H7 (cell line): ENCODE results near the gene SBK1. TPM values are rescaled to one million over a fixed set of nuclear protein-coding genes. Genes with fewer than 3 reads are reported as not detected.

Experiments used
- DNase-seq: peaks from one replicate; pipeline ENCODE4 v3.0.0; 2012
- H3K27me3 ChIP-seq: 2 replicates; pipeline ENCODE4 v1.6.0; 2011; ENCODE audit warnings: mild to moderate bottlenecking, low read length; ENCODE audit not compliant: control insufficient read depth, insufficient read depth
- H3K36me3 ChIP-seq: replicated peaks from 2 replicates; pipeline ENCODE4 v1.5.1; 2011; ENCODE audit warnings: low read length; ENCODE audit not compliant: control insufficient read depth, insufficient read depth
- H3K4me3 ChIP-seq: 2 replicates; pipeline ENCODE4 v1.5.1; 2011; ENCODE audit warnings: low read depth, mild to moderate bottlenecking, control low read depth, low read length, moderate library complexity; ENCODE audit not compliant: insufficient read depth
- total RNA-seq: library from RNA; depleted of rRNA; stranded (reverse); fragments of >200 nt; shearing (Covaris generic); gene quantifications from 2 replicates; pipeline ENCODE4 v1.2.3, GENCODE V29; 2014

Gene SBK1
- total RNA-seq, 1 experiment from 2014 or later, result 23.6 TPM

DNA sequence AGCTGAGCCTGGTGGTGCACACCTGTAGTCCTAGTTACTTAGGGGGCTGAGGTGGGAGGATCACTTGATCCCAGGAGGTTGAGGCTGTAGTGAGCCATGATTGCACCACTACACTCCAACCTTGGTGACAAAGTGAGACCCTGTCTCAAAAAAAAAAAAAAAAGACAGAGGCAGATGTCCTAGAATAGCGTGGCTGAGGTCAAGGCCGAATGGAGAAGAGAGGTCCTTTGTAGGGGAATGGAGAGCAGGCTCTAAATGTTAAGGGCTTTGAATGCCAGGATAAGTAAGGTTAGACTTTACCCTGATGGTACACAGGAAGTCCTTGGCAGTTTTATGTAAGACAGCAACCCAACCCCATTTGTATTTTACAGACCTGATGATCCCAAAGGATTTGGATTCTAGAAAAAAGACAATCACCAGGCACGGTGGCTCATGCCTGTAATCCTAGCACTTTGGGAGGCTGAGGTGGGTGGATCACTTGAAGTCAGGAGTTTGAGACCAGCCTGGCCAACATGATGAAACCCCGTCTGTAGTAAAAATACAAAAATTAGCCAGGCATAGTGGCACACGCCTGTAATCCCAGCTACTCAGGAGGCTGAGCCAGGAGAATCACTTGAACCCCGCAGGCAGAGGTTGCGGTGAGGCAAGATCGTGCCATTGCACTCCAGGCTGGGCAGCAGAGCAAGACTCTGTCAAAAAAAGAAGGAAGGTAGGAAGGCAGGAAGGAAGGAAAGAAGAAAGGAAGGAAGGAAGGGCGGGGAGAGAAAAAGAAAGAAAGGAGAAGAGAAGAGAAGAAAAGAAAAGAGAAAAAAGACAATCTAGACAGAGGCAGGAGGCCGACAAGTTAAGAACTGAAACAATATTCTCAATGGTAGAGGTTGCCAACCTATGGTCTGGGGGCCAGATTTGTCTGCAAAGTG lies 2.1 kb upstream of the SBK1 start:
- H3K27me3 ChIP-seq, result no peaks in the 10 kb centered on the region
- peaks cover 7% of the 10 kb centered on the region for H3K36me3 ChIP-seq
- H3K4me3 ChIP-seq, result peak overlapping the region; percentile 21
- no peak for DNase-seq

DNA sequence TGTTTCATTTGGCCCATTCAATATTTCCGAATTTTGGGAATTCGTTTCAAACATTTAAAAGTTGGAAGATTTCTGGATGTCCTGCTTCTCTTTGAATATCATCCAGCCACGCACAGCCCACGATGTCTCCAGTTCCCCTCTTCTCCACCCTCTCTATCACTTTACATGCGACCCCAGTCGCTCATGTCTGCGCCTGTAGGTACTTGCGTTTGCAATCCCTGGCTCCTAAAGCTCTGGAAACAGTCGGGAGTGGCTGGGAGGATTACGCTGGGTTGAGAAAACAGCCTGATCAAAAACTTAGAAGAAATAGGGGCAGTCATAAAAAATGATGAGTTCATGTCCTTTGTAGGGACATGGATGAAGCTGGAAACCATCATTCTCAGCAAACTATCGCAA lies 1.5 kb upstream of the SBK1 start:
- H3K4me3 ChIP-seq, result peak overlapping the region; percentile 21
- no peak for DNase-seq
- peaks cover 7% of the 10 kb centered on the region for H3K36me3 ChIP-seq
- no peaks in the 10 kb centered on the region for H3K27me3 ChIP-seq

DNA sequence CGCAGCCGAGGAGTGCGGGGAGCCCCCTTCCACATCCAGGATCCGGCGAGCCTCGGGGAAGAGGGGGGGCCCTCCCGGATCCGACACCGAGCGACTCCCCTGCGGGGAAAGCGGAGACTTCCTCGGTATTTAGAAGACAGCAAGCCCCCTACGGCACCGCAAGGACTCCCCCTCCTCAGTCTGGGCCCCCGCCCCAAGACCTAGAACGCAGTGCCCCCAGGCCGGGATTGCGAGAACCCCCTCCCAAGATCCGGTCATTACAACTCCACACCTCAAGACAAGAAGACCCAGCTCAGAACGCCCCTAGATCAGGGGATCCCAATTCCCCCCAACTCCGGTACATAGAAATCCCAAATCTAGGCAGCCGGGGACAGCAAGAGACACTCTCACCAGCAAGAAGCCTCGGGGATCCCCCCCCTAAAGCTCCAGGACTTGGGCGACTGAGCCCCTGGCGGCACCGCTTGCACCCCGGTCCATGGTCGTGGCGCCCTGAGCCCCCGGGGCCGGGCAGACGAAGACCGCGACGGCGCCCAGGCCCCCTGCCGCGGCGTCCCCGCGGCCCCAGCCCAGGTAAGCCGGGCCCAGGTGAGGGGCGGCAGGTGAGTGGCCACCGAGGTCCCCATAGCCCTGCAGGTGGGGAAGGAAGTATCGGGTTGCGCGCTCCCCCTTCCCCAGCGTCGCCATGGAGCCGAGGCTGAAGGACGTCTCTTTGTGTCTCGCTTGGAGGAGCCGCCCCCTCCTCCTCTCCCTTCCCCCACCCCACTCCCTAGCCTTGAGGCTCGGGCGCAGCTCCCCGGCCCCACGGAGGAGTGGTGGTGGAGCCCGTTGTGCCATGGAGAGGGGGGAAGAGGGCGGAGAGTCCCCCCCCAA lies 641 bp downstream of the SBK1 start:
- H3K27me3 ChIP-seq, result no peaks in the 10 kb centered on the region
- peak; percentile 95 for DNase-seq
- peak overlapping the region; percentile 85 for H3K4me3 ChIP-seq
- H3K36me3 ChIP-seq, result peaks cover 9% of the 10 kb centered on the region

DNA sequence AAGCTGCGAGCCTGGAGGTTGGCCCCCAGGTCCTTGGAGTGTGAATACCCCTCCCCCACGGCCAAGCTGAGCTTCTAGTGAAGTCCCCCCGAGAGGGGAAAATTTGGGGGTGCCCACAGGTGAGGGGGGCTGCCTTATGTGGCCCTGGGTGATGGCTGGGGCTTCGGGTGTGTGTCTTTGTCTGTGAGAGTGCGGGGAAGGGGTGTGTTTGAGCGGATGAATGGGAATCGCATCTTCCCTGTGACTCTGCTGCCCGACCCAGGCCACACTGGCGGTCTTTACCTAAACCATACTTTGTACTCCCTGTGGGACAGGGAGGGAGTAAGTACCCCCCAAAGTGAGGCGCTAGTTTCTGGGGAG lies 1.3 kb downstream of the SBK1 start:
- Histone ChIP-seq H3K27me3 (no peaks in the 10 kb centered on the region), H3K4me3 (peak overlapping the region; percentile 85), H3K36me3 (peaks cover 9% of the 10 kb centered on the region)
- DNase-seq, result peak; percentile 64

DNA sequence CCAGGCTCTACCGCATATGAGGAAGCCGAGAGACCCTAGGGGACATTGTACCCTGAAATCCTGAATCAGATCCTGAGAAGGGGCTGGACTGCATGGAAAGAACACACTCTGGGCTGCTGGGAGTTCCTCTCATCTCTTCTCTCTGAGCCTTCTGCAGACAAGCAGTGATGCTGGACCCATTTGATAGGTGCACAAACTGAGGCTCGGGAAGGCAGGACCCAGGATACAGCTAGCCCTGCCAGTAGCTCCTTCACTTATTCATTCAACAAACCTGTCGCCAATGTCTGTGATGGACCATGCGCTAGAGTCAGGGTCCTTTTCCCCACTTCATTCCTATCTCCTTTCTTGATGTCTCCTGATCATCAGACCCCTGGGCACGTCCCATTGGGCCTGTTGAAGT lies 1.9 kb downstream of the SBK1 start:
- Histone ChIP-seq H3K27me3 (no peaks in the 10 kb centered on the region), H3K4me3 (peak overlapping the region; percentile 85), H3K36me3 (peaks cover 10% of the 10 kb centered on the region)
- peak; percentile 10 for DNase-seq

GRCh38 chr16:28295276-28295675 lies 3.0 kb downstream of the SBK1 start:
- H3K4me3 ChIP-seq, result no peak overlapping the region
- no peak for DNase-seq

GRCh38 chr16:28297308-28297707 lies 5.0 kb downstream of the SBK1 start:
- no peak overlapping the region for H3K4me3 ChIP-seq
- no peaks in the 10 kb centered on the region for H3K27me3 ChIP-seq
- H3K36me3 ChIP-seq, result peaks cover 17% of the 10 kb centered on the region
- DNase-seq, result no peak

More at GRCh38 chr16:28295276-28295675, 3.0 kb downstream of the SBK1 start:
- Histone ChIP-seq H3K27me3 (no peaks in the 10 kb centered on the region), H3K36me3 (peaks cover 15% of the 10 kb centered on the region)

DNA sequence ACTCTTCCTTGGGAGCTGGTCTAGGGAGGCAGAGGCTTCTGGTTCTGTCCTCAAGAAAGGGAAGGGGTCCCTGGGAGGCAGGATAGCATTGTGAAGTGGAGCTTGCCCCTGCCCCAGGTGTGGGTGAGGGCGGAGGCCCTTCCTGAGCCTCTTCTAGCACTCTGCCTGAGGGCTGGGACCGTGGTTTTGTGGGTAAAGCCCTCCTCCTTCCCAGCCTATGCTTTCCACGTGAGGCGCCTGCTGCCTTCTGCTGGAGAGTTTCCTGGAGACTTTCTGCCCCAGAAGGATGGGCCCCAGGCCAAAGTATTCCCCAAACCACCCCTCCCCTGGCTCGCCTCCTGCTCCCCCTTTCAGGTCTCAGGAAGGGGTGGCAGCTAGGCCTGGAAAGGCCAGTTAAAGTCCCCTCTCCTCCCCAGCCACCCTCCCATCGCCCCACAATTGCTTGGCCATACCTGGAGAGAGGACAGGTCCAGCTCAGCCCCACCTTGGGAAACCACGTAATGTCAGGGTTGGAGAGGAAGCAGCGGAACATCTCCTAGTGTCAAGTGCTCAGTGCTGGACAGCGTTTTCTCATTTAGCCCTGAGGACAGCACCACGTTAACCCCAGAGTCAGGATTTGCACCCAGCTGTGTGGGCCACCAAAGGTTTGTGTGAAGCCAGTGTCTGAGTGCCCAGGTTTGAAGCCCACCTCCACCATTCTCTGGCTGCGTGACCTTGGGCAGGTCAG lies 5.6 kb downstream of the SBK1 start:
- Histone ChIP-seq H3K27me3 (no peaks in the 10 kb centered on the region), H3K4me3 (no peak overlapping the region), H3K36me3 (peaks cover 17% of the 10 kb centered on the region)
- DNase-seq, result no peak

- Histone ChIP-seq H3K27me3 (no peaks in the 10 kb centered on the region), H3K4me3 (no peak overlapping the region), H3K36me3 (peaks cover 17% of the 10 kb centered on the region)
- DNase-seq, result peak; percentile 90
Observed at GRCh38 chr16:28298511-28298878, 6.2 kb downstream of the SBK1 start.

- no peaks in the 10 kb centered on the region for H3K27me3 ChIP-seq
- peaks cover 11% of the 10 kb centered on the region for H3K36me3 ChIP-seq
- no peak for DNase-seq
- no peak overlapping the region for H3K4me3 ChIP-seq
Observed at GRCh38 chr16:28300327-28300726, 8.0 kb downstream of the SBK1 start.

GRCh38 chr16:28301154-28301553 lies 8.8 kb downstream of the SBK1 start:
- no peak overlapping the region for H3K4me3 ChIP-seq
- peaks cover 11% of the 10 kb centered on the region for H3K36me3 ChIP-seq
- H3K27me3 ChIP-seq, result no peaks in the 10 kb centered on the region
- no peak for DNase-seq

GRCh38 chr16:28301620-28302019 lies 9.3 kb downstream of the SBK1 start:
- H3K36me3 ChIP-seq, result peaks cover 11% of the 10 kb centered on the region
- no peak overlapping the region for H3K4me3 ChIP-seq
- H3K27me3 ChIP-seq, result no peaks in the 10 kb centered on the region
- no peak for DNase-seq

DNA sequence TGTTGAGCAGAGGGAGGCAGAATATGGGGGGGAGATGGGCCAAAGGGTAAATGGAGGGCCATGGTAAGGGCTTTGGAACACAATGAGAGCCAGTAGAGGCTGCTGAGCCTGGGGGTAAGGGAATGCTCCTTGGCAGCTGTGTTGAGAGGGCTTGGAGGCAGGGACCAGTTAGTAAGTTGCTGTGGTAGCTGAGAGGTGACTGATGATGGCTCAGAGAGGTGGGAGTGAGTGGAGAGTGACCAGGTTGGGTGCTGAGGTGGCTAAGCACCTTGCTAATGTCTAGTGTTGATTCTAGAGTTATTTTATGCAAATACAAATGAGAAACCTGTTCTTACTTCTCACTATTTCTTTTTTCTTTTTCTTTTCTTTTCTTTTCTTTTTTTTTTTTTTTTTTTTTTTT lies 10.8 kb downstream of the SBK1 start:
- H3K4me3 ChIP-seq, result no peak overlapping the region
- no peak for DNase-seq
- peaks cover 10% of the 10 kb centered on the region for H3K36me3 ChIP-seq
- H3K27me3 ChIP-seq, result no peaks in the 10 kb centered on the region

DNA sequence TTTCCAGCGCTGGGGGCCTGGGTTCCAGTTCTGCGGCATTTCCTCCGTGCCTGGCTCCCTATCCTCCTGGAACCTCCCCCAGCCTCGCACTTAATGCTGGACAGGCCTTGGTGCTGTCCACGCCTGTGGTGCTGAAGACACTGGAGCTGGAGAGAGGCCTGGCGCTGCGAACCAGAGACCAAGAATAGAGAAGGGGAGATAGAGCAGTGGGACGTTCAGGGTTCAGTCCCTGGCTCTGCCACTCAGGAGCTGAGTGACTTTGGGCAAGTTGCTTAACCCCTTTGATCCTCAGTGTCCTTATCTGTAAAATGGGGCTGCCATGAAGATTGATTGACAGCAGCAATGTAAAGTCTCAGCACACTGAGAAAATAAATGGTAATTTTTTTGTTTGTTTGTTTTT lies 11.9 kb downstream of the SBK1 start:
- peaks cover 10% of the 10 kb centered on the region for H3K36me3 ChIP-seq
- H3K27me3 ChIP-seq, result no peaks in the 10 kb centered on the region
- no peak overlapping the region for H3K4me3 ChIP-seq
- DNase-seq, result peak; percentile 81
